ENCODE measurements around the gene OSGIN1.
A peak's percentile ranks its signal among the peaks of the same experiment; 100 is the strongest.

Gene OSGIN1

GRCh38 chr16:83925957-83926725, 26.9 kb upstream of the OSGIN1 start:
- DNase-seq (ENCODE audit: low read depth), result no peak
- TF ChIP-seq, protein P1, sequence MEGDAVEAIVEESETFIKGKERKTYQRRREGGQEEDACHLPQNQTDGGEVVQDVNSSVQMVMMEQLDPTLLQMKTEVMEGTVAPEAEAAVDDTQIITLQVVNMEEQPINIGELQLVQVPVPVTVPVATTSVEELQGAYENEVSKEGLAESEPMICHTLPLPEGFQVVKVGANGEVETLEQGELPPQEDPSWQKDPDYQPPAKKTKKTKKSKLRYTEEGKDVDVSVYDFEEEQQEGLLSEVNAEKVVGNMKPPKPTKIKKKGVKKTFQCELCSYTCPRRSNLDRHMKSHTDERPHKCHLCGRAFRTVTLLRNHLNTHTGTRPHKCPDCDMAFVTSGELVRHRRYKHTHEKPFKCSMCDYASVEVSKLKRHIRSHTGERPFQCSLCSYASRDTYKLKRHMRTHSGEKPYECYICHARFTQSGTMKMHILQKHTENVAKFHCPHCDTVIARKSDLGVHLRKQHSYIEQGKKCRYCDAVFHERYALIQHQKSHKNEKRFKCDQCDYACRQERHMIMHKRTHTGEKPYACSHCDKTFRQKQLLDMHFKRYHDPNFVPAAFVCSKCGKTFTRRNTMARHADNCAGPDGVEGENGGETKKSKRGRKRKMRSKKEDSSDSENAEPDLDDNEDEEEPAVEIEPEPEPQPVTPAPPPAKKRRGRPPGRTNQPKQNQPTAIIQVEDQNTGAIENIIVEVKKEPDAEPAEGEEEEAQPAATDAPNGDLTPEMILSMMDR (IDR thresholded peaks at IDR 0.05; ENCODE audit: insufficient read depth, low read depth, low read length, missing control alignments), result no peak
- no peak overlapping the region for H3K4me3 ChIP-seq (ENCODE audit: low read length)

GRCh38 chr16:83926726-83927397, 26.2 kb upstream of the OSGIN1 start:
- TF ChIP-seq, protein P1 (IDR thresholded peaks at IDR 0.05; ENCODE audit: insufficient read depth, low read depth, low read length, missing control alignments), result peak; percentile 91
- peak overlapping the region; percentile 35 for H3K4me3 ChIP-seq (ENCODE audit: low read length)
- DNase-seq (ENCODE audit: low read depth), result peak; percentile 87

- DNase-seq (ENCODE audit: low read depth), result peak; percentile 81
- no peak overlapping the region for H3K4me3 ChIP-seq (ENCODE audit: low read length)
- TF ChIP-seq, protein P1 (IDR thresholded peaks at IDR 0.05; ENCODE audit: insufficient read depth, low read depth, low read length, missing control alignments), result no peak
Observed at GRCh38 chr16:83928341-83929055, 24.5 kb upstream of the OSGIN1 start.

DNA sequence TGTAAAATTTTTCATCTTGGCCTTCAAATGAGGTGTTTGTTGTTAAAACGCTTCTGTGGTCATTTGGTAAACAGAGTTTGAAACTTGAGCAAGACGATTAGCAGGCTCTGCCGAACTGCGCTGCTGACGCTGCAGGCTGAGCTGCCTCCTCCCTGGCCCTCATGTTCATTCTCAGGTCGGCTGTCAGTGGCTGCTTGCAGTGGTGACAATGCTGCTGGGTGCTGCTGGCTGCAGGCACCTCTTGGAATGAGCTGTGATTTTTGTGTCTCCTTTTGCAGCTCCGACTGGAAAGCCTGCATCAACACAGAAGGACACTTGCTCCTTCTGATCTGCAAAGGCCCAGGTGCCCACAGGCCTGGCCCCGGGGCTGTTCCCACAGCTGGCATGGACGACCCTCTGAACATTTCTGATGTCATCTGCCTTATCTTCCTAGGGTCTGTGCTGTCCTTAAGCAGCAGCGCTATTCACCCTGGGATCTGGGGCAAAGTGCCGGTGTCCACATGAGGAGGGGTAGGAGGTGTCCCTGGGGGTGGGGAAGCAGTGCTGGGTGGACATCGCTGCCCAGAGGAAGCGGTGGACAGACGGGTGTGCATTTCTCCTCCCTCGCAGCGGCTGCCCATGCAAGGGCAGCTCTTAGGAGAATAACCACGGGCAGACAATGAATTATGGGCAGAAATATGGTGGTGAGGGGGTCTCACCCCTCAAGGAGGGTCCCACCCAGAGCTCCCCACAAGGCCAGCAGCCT, 23.1 kb upstream of the OSGIN1 start:
- no peak overlapping the region for H3K4me3 ChIP-seq (ENCODE audit: low read length)
- DNase-seq (ENCODE audit: low read depth), result no peak
- TF ChIP-seq, protein P1 (IDR thresholded peaks at IDR 0.05; ENCODE audit: insufficient read depth, low read depth, low read length, missing control alignments), result no peak

DNA sequence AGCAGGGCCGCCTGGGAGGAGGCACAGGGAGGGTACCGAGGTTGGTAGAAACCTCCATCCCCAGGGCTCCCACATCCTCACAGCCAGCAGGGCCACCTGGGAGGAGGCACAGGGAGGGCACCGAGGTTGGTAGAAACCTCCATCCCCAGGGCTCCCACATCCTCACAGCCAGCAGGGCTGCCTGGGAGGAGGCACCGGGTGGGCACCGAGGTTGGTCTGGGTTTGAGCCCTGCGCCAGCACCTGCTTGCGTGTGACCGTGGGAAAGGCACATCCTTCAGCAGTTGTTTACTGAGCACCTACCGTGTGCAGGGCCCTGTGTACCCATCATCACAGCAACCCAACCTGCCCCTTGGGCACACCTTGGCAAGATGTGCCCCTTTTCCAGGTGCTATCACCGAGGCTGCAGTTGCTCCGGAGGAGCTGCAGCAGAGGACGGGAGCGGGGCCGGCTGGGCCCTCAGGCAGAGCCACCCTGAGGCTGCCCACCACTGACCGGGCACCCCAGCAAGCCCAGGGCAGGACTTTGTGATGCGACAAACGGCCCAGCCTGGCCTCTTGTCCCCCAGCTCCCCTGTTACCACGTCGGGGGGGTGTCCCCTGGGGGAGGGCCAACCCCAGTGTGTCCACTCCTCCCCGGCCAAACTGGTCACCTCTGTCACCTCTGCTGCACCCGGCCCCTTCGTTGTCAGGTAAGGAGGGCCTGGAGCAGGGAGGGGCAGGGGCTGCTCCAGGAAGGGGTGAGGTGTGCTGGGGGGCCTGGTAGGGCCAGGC, 22.1 kb upstream of the OSGIN1 start:
- TF ChIP-seq, protein P1 (IDR thresholded peaks at IDR 0.05; ENCODE audit: insufficient read depth, low read depth, low read length, missing control alignments), result no peak
- no peak overlapping the region for H3K4me3 ChIP-seq (ENCODE audit: low read length)
- no peak for DNase-seq (ENCODE audit: low read depth)

DNA sequence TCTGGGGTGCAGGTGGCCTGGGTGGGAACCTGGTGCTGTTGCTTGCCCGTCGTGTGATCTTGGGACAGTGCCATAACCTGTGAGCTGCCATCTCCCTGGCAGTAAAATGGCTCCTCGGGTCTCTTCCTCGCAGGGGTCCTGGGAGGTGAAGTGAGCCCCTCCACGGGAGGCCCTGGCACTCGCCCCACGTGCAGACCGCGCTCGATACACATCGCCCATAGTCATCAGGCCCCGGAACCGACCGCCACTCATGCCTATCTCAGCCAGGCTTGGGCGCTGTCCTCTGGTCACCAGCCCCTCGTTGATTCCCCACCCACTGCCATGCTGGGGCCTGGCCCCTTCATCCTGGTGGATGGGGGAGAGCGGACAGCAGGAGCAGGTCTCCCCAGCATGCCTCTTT, 21.5 kb upstream of the OSGIN1 start:
- TF ChIP-seq, protein P1 (IDR thresholded peaks at IDR 0.05; ENCODE audit: insufficient read depth, low read depth, low read length, missing control alignments), result no peak
- no peak for DNase-seq (ENCODE audit: low read depth)
- no peak overlapping the region for H3K4me3 ChIP-seq (ENCODE audit: low read length)
